Activated CD4-positive, CD25-positive, alpha-beta regulatory T cell treated with anti-CD3 and anti-CD28 coated beads, Interleukin-2, amount 50 U/mL, for 24 hours (primary cell): Measurements from ENCODE around the gene TSC22D1.

Source experiments
- ATAC-seq, 2 donors: fragments of 150-1000 bp; cut with Tn5 transposase; one replicate each; pipeline ENCODE4 v1.10.0; 2021; ENCODE audit warnings: mild to moderate bottlenecking in 1 of 2, moderate library complexity in 1 of 2

Gene TSC22D1

DNA sequence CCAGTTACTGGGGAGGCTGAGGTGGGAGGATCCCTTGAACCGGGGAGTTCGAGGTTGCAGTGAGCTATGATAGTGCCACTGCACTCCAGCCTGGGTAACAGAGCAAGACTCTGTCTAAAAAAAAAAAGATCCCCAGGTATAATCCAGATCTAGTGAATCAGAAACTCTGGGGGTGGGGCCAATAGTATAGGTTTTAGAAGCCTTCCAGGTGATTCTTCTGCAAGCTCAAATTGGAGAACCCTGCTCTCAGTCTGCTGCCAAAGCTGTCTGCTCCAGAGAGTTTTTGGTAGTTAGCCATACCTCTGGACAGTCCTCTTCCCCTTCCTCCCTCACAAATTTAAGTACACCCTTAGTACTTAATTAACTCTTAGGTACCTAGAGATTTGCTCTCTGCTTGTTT lies 174.6 kb downstream of the TSC22D1 start:
- no peak for ATAC-seq

DNA sequence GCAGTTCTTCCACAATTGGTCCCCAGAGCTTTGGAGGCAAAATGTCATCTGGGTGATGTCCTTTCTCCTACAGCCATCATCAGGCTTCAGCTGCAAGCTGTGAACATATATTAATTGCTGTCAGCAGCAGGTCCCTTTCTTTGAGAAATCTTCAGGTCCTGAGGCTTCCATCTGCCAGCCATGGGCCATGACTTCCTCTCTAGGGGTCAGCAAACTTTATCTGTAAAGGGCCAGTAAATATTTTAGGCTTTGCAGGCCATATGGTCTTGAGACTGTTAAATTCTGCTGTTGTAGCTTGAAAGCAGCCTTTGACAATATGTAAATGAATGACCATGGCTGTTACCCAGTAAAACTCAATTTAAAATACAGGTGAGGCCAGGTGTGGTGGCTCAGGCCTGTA lies 175.4 kb downstream of the TSC22D1 start:
- no peak for ATAC-seq

DNA sequence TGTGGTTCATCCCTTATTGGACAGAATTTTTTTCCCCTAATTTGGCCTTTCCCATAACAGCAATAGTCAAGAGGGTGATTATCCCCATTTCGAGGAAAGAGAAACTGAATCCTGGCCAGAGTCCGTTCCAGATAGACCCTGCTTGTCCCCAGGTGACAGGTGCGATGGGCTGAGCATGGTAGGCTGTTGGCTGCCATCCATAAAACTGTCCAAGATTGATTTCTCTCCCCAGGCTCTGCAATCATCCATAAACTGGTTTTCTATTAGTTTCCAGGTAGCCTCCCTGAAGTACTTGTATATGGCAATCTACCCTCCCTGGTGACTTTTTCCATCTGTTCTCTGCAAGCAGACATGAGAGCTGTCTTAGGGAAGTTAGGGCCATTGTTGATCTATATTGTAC lies 177.1 kb downstream of the TSC22D1 start:
- no peak for ATAC-seq

DNA sequence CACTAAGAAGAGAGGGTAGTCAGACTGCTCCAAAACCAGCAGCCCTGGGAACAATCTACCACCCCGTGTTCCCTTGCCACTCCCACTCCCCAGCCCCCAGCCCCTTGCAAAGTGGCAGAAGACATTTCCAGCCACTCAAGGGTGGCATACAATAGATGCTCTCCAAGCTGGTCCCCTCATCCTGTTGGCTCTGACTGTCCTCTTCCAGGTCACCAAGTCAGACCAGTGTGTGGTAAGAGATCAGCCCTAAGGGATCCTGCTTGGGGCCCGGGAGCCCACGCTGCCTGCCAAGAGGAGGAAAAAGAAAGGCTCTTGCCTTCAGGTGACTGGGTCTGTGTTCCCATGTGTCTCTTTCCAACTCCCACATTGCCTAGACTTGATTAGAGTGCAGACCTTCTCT lies 177.5 kb downstream of the TSC22D1 start:
- no peak for ATAC-seq

DNA sequence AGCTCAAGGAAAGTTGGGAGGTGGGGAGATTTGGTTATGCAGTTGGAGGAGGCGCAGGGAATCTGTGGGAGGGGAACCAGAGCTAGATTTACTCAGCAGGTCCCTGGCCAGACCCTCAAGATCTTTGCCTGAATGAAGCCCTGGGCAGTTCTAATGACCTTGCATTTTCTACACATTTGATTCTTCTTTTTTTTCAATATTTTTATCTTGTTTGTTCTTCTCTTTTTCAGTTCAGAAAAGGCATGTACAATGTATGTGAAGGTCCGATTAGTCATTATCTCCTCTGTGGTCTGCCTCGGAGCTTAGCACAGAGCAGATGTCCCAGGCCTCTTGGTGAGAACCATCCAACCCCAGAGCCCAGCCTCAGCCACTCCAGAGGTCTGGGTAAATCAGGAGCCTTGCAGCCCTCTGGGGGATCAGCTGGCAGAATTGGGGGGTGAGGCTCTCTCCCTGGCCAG lies 178.3 kb downstream of the TSC22D1 start:
- no peak for ATAC-seq

DNA sequence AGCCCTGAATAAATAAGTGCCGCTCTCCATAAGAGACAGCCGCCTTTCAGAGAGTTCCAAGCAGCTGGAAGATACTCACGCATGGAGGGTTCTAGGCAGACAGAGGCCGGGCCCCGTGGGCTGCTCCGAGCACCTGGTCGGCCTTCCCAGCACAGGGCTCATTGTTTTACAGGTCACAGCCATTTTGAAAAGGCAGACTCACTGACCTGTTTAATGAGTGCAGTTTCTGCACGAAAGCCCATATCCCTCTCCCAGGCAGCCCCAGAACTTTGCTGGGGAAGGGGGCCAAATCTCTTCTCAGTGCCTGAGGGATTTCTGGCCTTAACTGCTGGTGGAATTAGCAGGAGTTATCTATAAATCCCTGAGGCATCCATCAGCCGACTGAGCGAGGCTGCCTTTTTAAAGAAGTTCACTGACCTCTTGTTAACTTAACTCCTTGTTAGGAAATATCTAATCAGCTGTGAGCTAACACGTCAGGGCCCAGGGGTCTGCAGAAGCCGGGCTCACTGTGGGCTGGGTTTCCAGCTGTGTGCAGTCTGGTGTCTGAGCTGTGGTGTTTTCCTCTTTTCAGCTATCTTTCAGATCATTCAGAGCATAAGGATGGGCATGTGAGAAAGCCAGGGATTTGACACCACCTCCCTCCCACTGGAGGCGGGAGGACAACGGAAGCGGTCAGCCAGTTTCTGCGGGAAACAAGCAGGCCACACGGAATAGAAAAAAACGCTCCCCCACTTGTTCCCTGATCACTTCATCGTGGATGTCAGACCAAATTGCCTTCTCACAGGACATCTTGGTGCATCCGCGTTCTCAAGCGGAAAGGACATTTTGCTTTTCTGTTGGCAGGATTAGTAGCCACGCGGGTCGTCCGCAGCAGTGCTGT lies 179.2 kb downstream of the TSC22D1 start:
- no peak for ATAC-seq

DNA sequence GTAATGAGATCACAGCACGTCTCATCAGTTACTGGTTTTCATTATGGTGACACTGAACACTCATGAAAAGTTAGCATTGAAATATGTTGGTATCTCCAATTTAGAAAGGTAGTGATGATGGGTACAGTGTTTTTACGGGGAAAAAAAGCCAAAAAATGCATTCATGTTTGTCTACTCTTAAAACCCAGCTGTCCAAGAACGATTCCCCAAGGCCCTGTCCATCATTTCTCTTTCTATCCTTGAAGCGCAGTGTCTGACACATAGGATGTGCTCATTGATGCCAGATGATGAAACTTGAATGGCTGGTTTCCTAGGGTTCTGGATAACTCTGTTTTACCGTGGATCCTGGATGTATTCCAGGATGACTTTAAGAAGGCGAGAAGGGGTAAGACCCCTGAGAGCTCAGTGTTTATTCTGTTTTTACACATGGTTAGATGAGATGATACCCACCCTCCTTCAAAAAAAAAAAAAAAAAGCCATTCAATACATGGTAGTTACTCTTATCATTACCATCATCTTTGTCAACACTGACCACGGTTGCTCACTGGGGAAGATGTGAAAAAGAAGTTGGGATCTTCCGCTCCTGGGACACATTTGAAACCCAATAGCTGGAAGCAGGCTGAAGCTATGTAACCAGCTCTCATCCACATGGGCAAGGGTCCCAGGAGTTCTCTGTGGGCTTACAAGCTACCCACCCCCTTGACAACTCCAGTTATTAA lies 180.0 kb downstream of the TSC22D1 start:
- ATAC-seq: no peak

DNA sequence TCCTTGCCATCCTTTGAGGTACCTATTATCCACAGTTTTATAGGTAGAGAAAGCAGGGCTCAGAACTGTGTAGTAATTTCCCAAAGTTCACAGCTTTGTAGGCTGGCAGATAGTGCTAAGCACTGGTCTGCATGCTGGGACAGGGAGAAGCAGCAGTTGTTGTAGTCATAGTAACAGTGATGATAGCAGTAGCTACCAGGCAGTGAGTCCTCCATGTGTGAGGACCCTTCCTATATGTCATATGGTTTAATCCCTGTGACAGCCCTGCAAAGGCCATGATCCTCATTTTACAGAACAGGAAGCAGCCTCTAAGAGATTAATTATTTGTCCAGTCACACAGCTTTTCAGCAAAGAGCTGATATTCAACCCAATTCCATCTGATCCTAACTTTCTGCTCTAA lies 181.5 kb downstream of the TSC22D1 start:
- no peak for ATAC-seq

DNA sequence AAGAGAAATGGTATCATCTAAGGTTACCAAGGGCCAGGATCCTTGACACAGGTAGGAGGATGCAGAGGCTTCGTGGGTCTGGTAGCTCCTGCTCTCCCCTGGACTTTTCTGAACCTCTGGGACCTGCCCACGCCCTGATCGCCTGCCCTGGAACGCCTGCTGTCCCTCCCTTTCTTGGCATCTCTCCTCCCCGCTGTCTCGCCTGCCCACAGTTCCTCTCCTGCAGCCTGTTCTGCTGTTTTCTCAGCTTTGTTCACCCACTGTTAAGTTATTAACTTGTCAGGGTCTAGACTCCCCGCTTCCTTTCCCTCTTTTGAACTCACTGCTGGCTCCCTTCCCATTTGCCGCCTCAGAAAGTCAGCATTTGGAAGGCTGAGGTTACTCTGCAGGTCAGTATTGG lies 182.7 kb downstream of the TSC22D1 start:
- no peak for ATAC-seq

DNA sequence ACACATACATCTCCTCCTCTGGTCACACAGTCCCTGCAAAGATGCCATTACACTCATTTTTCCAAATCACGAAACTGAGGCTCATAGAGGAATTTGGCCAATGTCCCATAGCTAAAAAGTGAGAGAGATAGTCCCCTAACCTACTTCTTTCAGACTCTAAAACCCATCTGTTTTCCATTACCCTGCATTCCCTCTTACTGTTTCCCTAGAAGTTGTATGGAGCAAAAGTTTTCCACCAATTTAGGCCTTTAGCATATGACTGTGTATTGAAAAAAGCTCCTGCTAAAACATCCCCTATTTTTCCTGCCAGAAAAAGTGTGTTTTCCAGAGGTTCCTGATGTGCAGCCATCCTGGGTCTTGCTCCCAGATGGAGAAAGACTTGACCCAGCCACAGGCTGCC lies 186.3 kb downstream of the TSC22D1 start:
- no peak for ATAC-seq

DNA sequence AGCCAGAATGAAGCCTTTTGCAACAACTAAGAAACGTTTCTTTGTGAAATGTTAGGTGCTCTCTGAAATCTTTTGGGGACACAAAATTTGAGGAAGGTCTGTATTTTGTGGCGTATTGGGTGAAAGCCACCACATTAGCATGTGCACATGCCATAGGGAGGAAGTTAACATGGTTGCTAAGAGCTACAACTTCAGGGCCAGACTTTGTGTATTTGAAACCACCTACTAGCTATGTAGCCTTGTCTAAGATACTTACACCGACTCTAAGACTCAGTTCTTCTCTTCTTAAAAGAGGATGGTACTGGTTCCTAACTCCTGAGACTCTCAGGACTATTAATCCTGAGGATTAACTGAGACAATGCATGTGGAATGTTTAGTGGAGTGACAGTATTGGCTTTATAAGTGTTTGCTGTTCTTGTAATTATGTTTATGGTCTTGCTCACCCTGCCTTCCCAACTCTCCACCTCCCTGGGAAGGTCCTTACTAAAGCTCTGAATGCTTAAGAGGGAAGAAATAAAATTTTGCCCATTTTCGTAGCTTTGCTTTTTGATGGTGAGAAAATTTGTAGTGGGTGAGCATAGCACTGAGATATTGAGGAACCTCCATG lies 187.0 kb downstream of the TSC22D1 start:
- no peak for ATAC-seq

DNA sequence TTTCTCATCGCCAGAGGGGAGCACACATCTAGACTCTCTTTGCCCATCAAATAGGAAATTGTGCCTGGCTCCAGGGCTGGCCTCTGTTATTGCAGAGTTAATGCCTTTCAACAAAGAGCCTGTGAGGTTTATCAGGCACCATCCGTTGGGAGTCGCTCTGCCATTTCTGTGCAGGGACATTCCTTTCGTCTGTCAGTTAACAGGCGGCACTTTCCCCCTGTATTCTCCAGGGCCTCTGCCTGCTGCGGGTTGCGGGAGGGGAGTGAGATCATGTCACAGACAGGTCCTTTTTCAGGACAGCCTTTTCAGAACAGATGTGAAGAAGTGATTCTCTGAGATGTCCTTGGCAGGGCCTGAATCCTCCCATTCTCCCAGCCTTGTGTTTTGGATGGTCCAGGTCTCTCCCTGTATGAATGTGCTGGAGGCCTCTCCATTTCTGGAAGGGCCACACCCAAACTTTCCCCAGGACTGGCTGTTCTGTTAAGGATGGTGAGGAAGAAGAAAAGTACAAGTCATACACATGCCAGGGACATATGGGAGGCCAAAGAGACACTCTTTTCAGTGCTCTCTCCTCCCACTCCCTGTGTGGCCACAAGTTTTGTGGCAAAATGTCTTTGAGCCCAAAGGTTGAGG lies 187.6 kb downstream of the TSC22D1 start:
- ATAC-seq: no peak

DNA sequence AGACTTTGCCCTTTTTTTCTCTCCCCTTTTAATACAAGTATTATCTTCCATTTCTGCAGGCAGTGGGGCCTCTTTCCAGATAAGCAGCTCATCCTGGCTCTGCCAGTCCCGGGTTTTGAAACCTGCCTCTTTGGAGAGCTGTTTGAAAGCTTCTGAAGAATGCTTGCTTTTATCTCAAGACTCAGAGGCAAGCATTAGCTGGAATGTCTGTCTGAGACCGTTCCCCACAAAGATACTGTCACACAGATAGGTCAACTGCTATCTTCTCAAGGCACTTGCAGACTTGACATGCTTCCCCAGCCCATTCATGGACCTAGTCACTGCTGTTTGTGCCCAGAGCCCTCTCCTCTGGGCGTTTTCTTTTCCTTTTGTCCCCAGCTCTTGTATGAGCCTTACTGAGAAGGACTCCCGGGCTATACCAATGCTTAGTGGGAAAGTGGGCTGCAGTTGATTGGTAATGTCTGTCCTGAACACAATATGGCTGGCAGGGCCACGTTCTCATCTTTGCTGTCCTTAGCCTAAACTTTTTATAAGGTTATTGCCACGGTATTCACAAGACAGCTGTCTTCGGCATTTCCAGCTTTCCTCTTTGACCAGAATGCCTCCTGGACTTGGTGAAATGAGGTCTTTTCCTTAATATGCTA lies 189.1 kb downstream of the TSC22D1 start:
- ATAC-seq: no peak

DNA sequence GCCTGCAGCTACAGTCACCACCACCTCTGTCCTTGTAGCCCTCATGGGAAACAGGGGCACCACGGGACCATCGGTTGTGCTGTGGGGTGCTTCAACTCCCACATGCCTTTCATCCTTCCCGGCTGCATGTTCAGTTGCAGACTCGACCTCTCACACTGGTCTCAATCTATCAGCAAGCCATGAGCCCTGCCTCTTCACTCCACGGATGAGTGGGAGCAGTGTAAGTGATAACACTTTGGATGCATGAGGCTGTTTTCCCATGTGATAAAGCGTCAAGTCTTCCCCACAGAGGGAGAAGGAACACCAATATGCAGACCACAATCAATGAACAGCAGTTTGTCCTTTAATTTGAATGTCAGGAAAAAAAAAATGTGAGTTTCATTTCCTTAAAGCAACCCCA lies 190.3 kb downstream of the TSC22D1 start:
- ATAC-seq: no peak

DNA sequence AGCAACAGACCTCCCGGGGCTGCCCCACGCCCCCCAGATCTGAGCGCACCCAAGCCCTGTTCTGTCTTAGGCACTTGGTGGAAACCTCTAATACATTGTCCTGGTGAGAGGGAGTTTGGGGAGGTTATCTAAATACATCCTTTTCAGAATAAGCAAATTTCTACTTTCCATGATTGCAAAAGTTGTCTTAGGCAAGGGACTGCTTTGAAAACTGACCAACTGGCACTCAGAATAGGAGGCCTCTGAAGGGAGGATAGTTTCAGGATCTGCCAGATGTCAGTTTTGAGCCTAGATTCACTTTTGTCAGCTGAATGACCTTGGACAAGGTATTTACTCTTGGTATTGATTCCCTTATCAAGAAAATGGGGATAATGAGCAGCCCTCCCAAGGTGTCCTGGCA lies 190.7 kb downstream of the TSC22D1 start:
- no peak for ATAC-seq

DNA sequence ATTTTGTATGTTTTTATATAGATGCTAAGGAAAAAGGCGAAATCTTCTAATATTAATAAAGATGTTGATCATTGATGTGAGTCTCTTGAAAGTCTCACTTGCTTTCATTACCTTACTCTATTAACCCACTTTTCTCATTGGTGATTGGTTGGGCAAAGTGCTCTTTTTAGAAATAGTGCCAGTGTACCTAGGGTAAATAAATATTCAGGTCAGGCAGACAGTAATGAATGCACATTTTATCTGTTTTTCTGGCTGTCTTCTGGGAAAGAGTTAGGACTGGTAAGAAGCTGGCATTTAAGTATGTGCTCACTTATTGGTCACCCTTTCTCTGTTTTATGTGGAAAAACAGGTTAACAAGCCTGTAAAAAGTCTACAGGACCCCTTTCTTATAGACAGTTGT lies 191.4 kb downstream of the TSC22D1 start:
- no peak for ATAC-seq

DNA sequence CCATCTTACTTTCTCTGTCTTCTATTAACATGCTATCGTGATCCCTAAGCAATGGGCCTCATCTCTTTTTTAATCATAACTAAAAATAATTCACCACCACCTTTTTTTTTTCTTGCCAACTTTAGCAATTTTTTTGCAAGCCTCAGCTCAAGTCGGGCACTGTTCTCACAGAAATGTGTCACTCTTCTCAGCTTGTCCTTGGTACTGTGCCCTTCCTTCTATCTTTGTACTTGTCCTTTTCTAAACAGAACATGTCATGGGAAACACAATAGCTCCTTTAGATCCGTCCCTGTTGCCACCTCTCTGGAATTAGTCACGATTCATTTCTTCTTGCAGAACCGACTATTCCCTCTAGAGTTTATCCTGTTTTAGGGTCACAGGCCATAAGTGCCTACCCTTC lies 192.2 kb downstream of the TSC22D1 start:
- no peak for ATAC-seq

DNA sequence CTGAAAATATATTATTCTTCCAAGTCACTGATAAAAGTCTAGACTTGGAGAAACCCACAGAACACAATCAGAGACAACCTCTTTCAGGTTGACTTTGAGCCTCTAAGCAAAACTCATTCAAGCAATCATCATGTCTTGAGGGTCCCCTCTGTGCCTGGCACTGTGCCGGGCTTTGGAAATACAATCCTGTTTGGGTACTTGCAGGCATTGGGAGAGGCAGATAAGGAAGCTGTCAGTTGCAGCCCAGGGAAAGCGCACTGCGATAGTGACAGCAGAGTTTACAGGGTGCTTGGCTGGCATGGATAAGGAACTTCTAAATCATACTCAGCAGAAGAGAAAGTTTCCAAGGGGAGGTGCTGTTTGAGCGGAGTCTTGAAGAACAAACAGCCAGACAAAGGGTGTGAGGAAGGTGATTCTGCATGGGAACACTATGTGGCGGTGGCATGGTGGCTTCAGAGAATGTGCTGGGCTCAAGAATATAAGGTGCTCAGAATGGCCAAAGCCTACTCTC lies 193.4 kb downstream of the TSC22D1 start:
- ATAC-seq: no peak
